ENCODE results near the gene NR6A1. TPM values are rescaled to one million over a fixed set of nuclear protein-coding genes. Genes with fewer than 3 reads are reported as not detected.

Gene NR6A1
- total and polyA plus RNA-seq, 2 experiments from 2014 or later = 44.2 to 139 TPM

GRCh38 chr9:124628741-124629140 lies 142.4 kb downstream of the NR6A1 start:
- Histone ChIP-seq H3K4me1 (ENCODE audit: insufficient read depth) (no peaks in the 10 kb centered on the region), H3K27ac (ENCODE audit: low read depth) (no peak overlapping the region), H2AFZ (no peak overlapping the region), H3F3A (replicated peaks; ENCODE audit: low read depth) (no peaks in the 10 kb centered on the region), H3K79me2 (replicated peaks; ENCODE audit: insufficient read depth) (no peaks in the 10 kb centered on the region; the same call in 1 of the 2 replicates), H3K9me2 (ENCODE audit: insufficient read depth) (no peaks in the 10 kb centered on the region), H3K4me2 (no peak overlapping the region), H3K36me3 (ENCODE audit: insufficient read depth) (no peaks in the 10 kb centered on the region), H3K4me3 (no peak overlapping the region), H4K20me1 (replicated peaks; ENCODE audit: insufficient read depth) (0 out of 2 replicates have a peak, but pooled peaks cover 3% of the 10 kb centered on the region), H3K27me3 (ENCODE audit: insufficient read depth) (no peaks in the 10 kb centered on the region)
- ATAC-seq (no peak), DNase-seq (ENCODE audit: low spot score) (no peak)
- no peak overlapping the region for H3K27ac Mint-ChIP-seq
- no peak overlapping the region for H3K4me3 Mint-ChIP-seq
- no peaks in the 10 kb centered on the region for H3K9me3 Mint-ChIP-seq
- H3K4me1 Mint-ChIP-seq = peaks cover 11% of the 10 kb centered on the region
- no peaks in the 10 kb centered on the region; the same call in 2 of the 3 replicates for H3K36me3 Mint-ChIP-seq (ENCODE audit: low read depth)
- TF ChIP-seq CREB1 (CRISPR knock-in tag; IDR thresholded peaks at IDR 0.05; ENCODE audit: low read depth) (no peak), ETS1 (IDR thresholded peaks at IDR 0.05) (no peak), EZH2phosphoT487 (IDR thresholded peaks at IDR 0.05; ENCODE audit: unreplicated experiment) (no peak), NANOG (IDR thresholded peaks at IDR 0.05; ENCODE audit: borderline replicate concordance) (no peak), CTCF (conservative IDR thresholded peaks at IDR 0.05; ENCODE audit: low read depth in 2 of 2) (no peak), ZNF114 (CRISPR knock-in tag; IDR thresholded peaks at IDR 0.05) (no peak), STAT1 (IDR thresholded peaks at IDR 0.05; ENCODE audit: unreplicated experiment) (no peak), JUNB (IDR thresholded peaks at IDR 0.05; ENCODE audit: unreplicated experiment) (no peak), POLR2AphosphoS5 (IDR thresholded peaks at IDR 0.05; ENCODE audit: low read depth) (no peak), ZNF462 (CRISPR knock-in tag; IDR thresholded peaks at IDR 0.05) (no peak), ZNF331 (CRISPR knock-in tag; IDR thresholded peaks at IDR 0.05; ENCODE audit: low read depth) (no peak), REST (IDR thresholded peaks at IDR 0.05; ENCODE audit: unreplicated experiment) (no peak), EZH2 (IDR thresholded peaks at IDR 0.05; ENCODE audit: low read depth, unreplicated experiment) (no peak)
- peaks cover 4% of the 10 kb centered on the region for H3K27me3 Mint-ChIP-seq (ENCODE audit: insufficient read depth, low read depth, poor library complexity)
